Mesodermal cell (in vitro differentiated cells): Measurements from ENCODE around the gene UBR7.
"Not testable (repeated sequence)": the region's sequence is repeated elsewhere in the genome, so short reads cannot be mapped to it uniquely, and the experiment has no call there.

Experiments
- H3K27ac ChIP-seq: 2 replicates; pipeline ENCODE4 v1.7.0; 2013; ENCODE audit warnings: mild to moderate bottlenecking, low read depth, low read length, moderate library complexity; ENCODE audit not compliant: severe bottlenecking
- H3K36me3 ChIP-seq: 2 replicates; pipeline ENCODE4 v1.7.1; 2013; ENCODE audit warnings: mild to moderate bottlenecking, low read length, moderate library complexity; ENCODE audit not compliant: control insufficient read depth, insufficient read depth
- H3K4me1 ChIP-seq: one replicate; pipeline ENCODE4 v1.7.1; 2013; ENCODE audit warnings: mild to moderate bottlenecking, low read length; ENCODE audit not compliant: insufficient read depth, control insufficient read depth, poor library complexity, severe bottlenecking
- H3K4me3 ChIP-seq: 2 replicates; pipeline ENCODE4 v1.7.0; 2013; ENCODE audit warnings: low read length, control low read depth, mild to moderate bottlenecking; ENCODE audit not compliant: insufficient read depth, poor library complexity, severe bottlenecking; ENCODE audit errors: extremely low read depth
- H3K9me3 ChIP-seq: 2 replicates; pipeline ENCODE4 v1.7.1; 2013; ENCODE audit warnings: mild to moderate bottlenecking, low read length, moderate library complexity; ENCODE audit not compliant: control insufficient read depth
- WGBS, 2 experiments: methylation state at CpG; one replicate each; pipeline ENCODE4 v1.1.5; 2013; ENCODE audit warnings: missing lambda C conversion rate in 2 of 2; ENCODE audit not compliant: insufficient coverage in 2 of 2; 5-methylcytosine and 5-hydroxymethylcytosine counted together

UBR7 gene

GRCh38 chr14:93171376-93171775 is 35.7 kb upstream of the UBR7 start:
- Histone ChIP-seq H3K27ac (no peak overlapping the region), H3K9me3 (no peaks in the 10 kb centered on the region), H3K4me1 (no peaks in the 10 kb centered on the region), H3K4me3 (no peak overlapping the region), H3K36me3 (no peaks in the 10 kb centered on the region)
- 89 to 100% methylated on average over 3 of the region's 4 CpGs for WGBS, 2 experiments

DNA sequence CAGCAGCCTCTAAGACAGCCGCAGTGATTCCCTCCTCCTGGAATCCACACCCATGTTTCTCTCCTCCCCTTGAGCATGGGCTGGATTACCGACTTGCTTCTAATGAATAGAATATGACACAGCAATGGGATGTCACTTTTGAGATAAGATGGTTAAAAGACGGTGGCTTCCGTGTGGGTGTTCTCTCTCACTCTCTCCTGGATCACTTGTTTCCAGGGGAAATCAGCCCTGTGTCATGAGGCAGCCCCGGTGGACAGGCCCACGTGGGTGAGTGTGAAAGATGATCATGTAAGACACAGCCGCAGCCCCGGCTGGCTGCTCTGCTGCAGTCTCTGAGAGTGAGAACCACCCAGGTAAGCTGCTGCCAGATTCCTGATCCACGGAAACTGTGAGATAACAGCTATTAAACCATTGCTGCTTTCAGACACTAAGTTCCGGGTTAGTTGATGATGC is 33.1 kb upstream of the UBR7 start:
- no peaks in the 10 kb centered on the region for H3K9me3 ChIP-seq
- 73% methylated on average over 7 to 8 of the region's 10 CpGs for WGBS, 2 experiments
- H3K4me1 ChIP-seq = no peaks in the 10 kb centered on the region
- no peak overlapping the region for H3K4me3 ChIP-seq
- H3K36me3 ChIP-seq = no peaks in the 10 kb centered on the region
- H3K27ac ChIP-seq = no peak overlapping the region

DNA sequence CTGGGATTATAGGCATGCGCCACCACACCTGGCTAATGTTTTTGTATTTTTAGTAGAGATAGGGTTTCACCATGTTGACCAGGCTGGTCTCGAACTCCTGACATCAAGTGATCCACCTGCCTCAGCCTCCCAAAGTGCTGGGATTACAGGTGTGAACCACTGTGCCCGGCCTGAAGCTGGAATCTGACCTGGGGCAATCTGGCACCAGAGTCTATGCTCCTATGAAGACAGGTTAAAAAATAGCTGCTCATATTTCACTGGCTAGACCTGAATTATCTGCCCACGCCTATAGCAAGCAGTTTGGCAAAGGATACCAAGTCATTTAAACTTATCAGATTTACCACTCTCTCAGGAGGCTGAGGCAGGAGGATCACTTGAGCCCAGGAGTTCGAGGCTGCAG is 32.3 kb upstream of the UBR7 start:
- WGBS, 2 experiments = 83 to 98% methylated on average over 3 to 4 of the region's 5 CpGs
- H3K27ac ChIP-seq, H3K4me1 ChIP-seq, H3K9me3 ChIP-seq, H3K36me3 ChIP-seq, H3K4me3 ChIP-seq: not testable (repeated sequence)

DNA sequence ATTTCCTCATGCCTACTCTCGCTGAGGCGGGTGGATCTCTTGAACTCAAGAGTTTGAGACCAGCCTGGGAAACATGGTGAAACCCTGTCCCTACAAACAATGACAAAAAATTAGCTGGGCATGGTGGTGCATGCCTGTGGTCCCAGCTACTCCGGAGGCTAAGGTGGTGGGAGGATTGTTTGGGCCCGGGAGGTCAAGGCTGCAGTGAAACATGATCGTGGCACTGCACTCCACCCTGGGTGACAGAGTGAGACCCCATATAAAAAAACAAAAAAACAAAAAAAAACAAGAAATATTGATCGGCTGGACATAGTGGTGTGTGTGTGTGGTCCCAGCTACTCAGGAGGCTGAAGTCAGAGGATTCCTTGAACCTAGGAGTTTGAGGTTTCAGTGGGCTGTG is 31.6 kb upstream of the UBR7 start:
- Histone ChIP-seq H3K36me3 (no peaks in the 10 kb centered on the region), H3K9me3 (no peaks in the 10 kb centered on the region), H3K27ac (no peak overlapping the region), H3K4me1 (no peaks in the 10 kb centered on the region), H3K4me3 (no peak overlapping the region)
- 92 to 100% methylated on average over 2 to 3 of the region's 6 CpGs for WGBS, 2 experiments

DNA sequence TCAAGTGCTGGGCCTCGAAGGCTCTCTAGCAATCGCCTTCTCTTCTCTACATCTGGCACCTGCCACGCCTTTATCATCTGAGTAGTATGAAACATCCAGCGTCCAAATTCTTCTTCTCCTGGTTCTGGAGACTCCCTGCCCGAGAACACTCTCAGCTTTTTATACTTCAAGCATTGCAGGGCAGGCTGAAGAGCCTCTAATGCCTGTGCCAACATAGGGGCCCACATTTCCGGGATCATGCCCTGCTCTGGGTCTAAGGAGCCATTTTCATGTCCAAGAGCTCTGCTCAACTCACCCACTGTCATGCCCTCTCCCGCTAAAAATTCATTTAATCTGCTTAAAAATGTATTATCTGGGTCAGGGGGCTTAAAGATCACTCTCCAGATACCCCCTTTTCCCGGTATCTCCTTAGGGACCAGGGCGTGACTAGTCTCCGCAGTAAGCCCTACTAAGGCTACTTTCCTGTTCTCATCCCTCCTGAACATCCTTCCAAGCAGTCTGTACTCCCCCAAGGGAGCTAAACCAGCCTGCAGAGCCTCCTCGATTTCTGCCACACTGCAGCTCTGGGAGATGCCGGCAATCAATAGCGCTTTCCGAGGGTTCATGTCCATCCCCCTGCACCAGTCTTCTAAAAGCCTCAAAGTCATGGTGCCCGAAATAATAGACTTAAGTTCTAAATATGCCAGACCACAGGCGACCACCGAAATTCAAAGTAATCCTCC is 23.3 kb upstream of the UBR7 start:
- Histone ChIP-seq H3K9me3 (no peaks in the 10 kb centered on the region), H3K27ac (no peak overlapping the region), H3K4me3 (peak overlapping the region; percentile 82), H3K4me1 (peaks cover 8% of the 10 kb centered on the region), H3K36me3 (peaks cover 41% of the 10 kb centered on the region)
- 49 to 51% methylated on average over 16 to 17 of the region's 17 CpGs for WGBS, 2 experiments

DNA sequence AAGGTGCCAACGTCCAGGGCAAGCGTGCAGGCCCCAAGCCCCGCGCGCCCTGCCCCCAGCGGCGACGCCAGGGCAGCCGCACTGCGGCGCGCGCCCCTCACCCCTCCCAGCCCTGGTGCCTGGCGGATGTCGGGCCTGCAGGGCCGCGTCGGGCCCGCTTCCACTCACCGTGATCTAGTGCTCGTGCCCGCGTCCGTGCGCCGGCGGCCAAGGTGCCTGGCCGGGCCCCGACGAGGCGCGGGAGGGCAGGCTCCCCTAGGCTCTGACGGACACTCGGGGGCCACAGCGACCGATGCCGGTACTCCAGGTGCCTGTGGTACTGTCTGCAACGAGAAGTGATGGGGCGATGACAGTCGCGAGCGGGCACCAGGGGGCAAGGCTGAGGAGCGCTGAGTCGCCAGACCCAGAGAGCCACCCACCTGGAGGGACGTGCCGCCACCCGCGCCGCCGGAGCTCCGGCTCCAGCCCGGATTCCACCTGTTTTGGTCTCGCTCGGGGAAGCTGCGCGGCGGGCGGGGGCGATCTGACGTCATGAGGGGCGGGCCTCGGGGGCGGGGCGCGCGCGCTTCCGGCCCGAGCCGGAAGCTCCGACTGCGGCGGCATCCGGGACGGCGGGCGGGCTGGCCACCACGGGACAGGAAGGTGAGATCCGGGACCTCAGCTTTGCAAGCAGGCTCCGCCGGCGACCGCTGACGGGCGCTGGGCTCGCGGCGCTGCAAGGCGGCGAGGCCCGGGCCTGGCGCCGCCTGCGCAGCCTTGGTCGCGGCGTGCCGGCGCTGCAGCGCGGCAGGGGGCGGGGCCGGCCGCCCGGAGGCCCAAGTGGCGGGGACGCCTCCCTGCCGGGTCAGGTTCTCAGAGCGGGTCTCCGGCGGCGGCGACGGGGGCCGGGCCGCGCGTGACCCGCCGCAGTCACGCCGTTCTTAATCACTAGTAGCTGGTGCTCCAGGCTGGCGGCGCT is 22.4 kb upstream of the UBR7 start, which contains the start of the genes LYSET and MOAP1:
Gene LYSET, plus strand, starts transcription at position 927 of the 958 bp plus-strand sequence. CDS start 89 bp downstream, outside the sequence.
Gene MOAP1, minus strand, starts transcription at position 507 of the 958 bp plus-strand sequence. CDS start 655 bp downstream, outside the sequence.
- peak within 1 kb of the TSS; percentile 90 for H3K27ac ChIP-seq
- 0% methylated on average over 96 to 103 of the region's 124 CpGs for WGBS, 2 experiments
- no peaks in the 10 kb centered on the region for H3K9me3 ChIP-seq
- peaks cover 50% of the 10 kb centered on the region for H3K36me3 ChIP-seq
- peak within 1 kb of the TSS; percentile 82 for H3K4me3 ChIP-seq
- peaks cover 8% of the 10 kb centered on the region for H3K4me1 ChIP-seq

- WGBS, 2 experiments = 0% methylated on average over 8 to 9 of the region's 10 CpGs
- Histone ChIP-seq H3K27ac (peak overlapping the region; percentile 90), H3K36me3 (peaks cover 50% of the 10 kb centered on the region), H3K4me3 (peak overlapping the region; percentile 82), H3K9me3 (no peaks in the 10 kb centered on the region), H3K4me1 (peaks cover 8% of the 10 kb centered on the region)
These were observed 21.7 kb upstream of the UBR7 start for GRCh38 chr14:93185349-93185720.

- WGBS, 2 experiments = 91 to 95% methylated on average over 4 to 5 of the region's 6 CpGs
- peaks cover 8% of the 10 kb centered on the region for H3K4me1 ChIP-seq
- peaks cover 49% of the 10 kb centered on the region for H3K36me3 ChIP-seq
- H3K4me3 ChIP-seq = no peak overlapping the region
- no peak overlapping the region for H3K27ac ChIP-seq
- H3K9me3 ChIP-seq = no peaks in the 10 kb centered on the region
These were observed 20.6 kb upstream of the UBR7 start for GRCh38 chr14:93186466-93186865.

DNA sequence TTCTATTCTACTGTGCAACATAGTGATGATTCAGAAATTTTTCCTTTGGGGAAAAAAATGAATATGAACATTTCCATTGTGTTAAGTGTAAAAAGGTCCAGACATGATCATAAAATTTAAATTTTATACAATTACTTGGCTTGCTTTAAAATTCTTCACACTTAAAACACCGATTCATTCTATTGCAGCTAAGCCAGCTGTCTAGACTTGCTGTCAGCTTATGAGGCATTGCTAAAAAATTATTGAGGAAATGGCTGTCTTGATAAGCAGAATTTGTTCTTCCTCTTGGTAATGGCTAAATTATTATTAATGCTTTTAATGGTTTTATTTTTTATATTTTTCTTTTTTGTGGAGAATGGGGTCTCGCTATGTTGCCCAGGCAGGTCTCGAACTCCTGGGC is 20.1 kb upstream of the UBR7 start:
- Histone ChIP-seq H3K4me3 (no peak overlapping the region), H3K4me1 (peaks cover 8% of the 10 kb centered on the region), H3K27ac (no peak overlapping the region), H3K36me3 (peaks cover 46% of the 10 kb centered on the region), H3K9me3 (no peaks in the 10 kb centered on the region)
- 100% methylated on average over 1 of the region's 3 CpGs; no CpG with 5 or more reads in 1 of the 2 experiments for WGBS, 2 experiments

GRCh38 chr14:93195316-93195999 is 11.6 kb upstream of the UBR7 start:
- no peaks in the 10 kb centered on the region for H3K9me3 ChIP-seq
- H3K4me3 ChIP-seq = no peak overlapping the region
- no peaks in the 10 kb centered on the region for H3K4me1 ChIP-seq
- H3K36me3 ChIP-seq = peaks cover 12% of the 10 kb centered on the region
- 75 to 82% methylated on average over 1 of the region's 1 CpG for WGBS, 2 experiments
- no peak overlapping the region for H3K27ac ChIP-seq
